OCI-LY3 (cell line): ENCODE data around the gene TMEM100.

Experiments used
- H2AFZ ChIP-seq: fragments of 200-600, 300-600 bp; shearing (Covaris generic); 2 replicates; pipeline ENCODE4 v1.6.0; 2014; ENCODE audit warnings: antibody characterized with exemption, low read depth, low read length
- H3K27ac ChIP-seq: fragments of 200-600, 300-600 bp; sonication (generic); 2 replicates; pipeline ENCODE4 v1.5.1; 2014; ENCODE audit warnings: mild to moderate bottlenecking, low read length, moderate library complexity, mixed read lengths
- H3K27me3 ChIP-seq: fragments of 200-600, 300-600 bp; sonication (generic); 2 replicates; pipeline ENCODE4 v1.6.1; 2014; ENCODE audit warnings: low read depth, low read length, mixed read lengths
- H3K36me3 ChIP-seq: fragments of 200-600, 300-600 bp; sonication (generic); replicated peaks from 2 replicates; pipeline ENCODE3; 2014; ENCODE audit warnings: low read depth, low read length, mixed read lengths
- H3K4me1 ChIP-seq: fragments of 300-600, 200-600 bp; sonication (generic); 2 replicates; pipeline ENCODE4 v1.6.1; 2014; ENCODE audit warnings: low read length, mixed read lengths
- H3K4me2 ChIP-seq: fragments of 200-600, 300-600 bp; sonication (generic); 2 replicates; pipeline ENCODE4 v1.6.1; 2014; ENCODE audit warnings: low read length, mixed read lengths
- H3K4me3 ChIP-seq: fragments of 300-600, 200-600 bp; sonication (generic); 2 replicates; pipeline ENCODE4 v1.5.1; 2014; ENCODE audit warnings: antibody characterized with exemption, mild to moderate bottlenecking, low read length, moderate library complexity
- H3K79me2 ChIP-seq: fragments of 300-600, 200-600 bp; shearing (Covaris generic); 2 replicates; pipeline ENCODE4 v1.6.1; 2014; ENCODE audit warnings: mild to moderate bottlenecking, low read length, mixed read lengths
- H3K9ac ChIP-seq: fragments of 300-600, 200-600 bp; shearing (Covaris generic); 2 replicates; pipeline ENCODE4 v1.6.0; 2014; ENCODE audit warnings: mild to moderate bottlenecking, low read length, moderate library complexity
- H3K9me3 ChIP-seq: fragments of 200-600, 300-600 bp; shearing (Covaris generic); 2 replicates; pipeline ENCODE4 v1.6.1; 2014; ENCODE audit warnings: low read length, mixed read lengths; ENCODE audit not compliant: insufficient read depth
- H4K20me1 ChIP-seq: fragments of 200-600, 300-600 bp; sonication (generic); 2 replicates; pipeline ENCODE4 v1.6.1; 2016; ENCODE audit warnings: low read length, mixed read lengths; ENCODE audit not compliant: insufficient read depth
- CTCF ChIP-seq: fragments of 200-600, 300-600 bp; sonication (generic); IDR thresholded peaks from 2 replicates; pipeline ENCODE4 v1.5.1; 2014; ENCODE audit warnings: antibody characterized with exemption, low read length, low read depth
- EZH2phosphoT487 ChIP-seq: fragments of 200-600 bp; shearing (Covaris generic); IDR thresholded peaks from 2 replicates; pipeline ENCODE4 v1.6.1; 2018; ENCODE audit warnings: antibody characterized with exemption, mixed run types, low read depth

Gene TMEM100

GRCh38 chr17:55722742-55723487 is at the start of gene TMEM100:
Gene TMEM100, minus strand, starts transcription at chr17:55722864. Its CDS starts 1,794 bp downstream, at chr17:55721070.
- no peak within 1 kb of the TSS for H3K4me2 ChIP-seq
- H3K79me2 ChIP-seq, result no peaks in the 10 kb centered on the region
- no peak within 1 kb of the TSS for H3K27ac ChIP-seq
- peaks cover 6% of the 10 kb centered on the region for H3K4me1 ChIP-seq
- no peak within 1 kb of the TSS for H2AFZ ChIP-seq
- no peaks in the 10 kb centered on the region for H3K9me3 ChIP-seq
- TF ChIP-seq CTCF (no peak), EZH2phosphoT487 (no peak)
- H4K20me1 ChIP-seq, result no peaks in the 10 kb centered on the region
- no peaks in the 10 kb centered on the region for H3K36me3 ChIP-seq
- no peak within 1 kb of the TSS for H3K9ac ChIP-seq
- no peak within 1 kb of the TSS for H3K4me3 ChIP-seq
- H3K27me3 ChIP-seq, result peaks cover 82% of the 10 kb centered on the region

- no peaks in the 10 kb centered on the region for H3K27me3 ChIP-seq
- H3K79me2 ChIP-seq, result no peaks in the 10 kb centered on the region
- TF ChIP-seq EZH2phosphoT487 (no peak), CTCF (peak; percentile 17; the same call in 1 of the 2 replicates)
- H3K9me3 ChIP-seq, result no peaks in the 10 kb centered on the region
- H3K4me2 ChIP-seq, result no peak overlapping the region
- H3K27ac ChIP-seq, result no peak overlapping the region
- no peaks in the 10 kb centered on the region for H4K20me1 ChIP-seq
- no peaks in the 10 kb centered on the region for H3K4me1 ChIP-seq
- H2AFZ ChIP-seq, result no peak overlapping the region
- no peaks in the 10 kb centered on the region for H3K36me3 ChIP-seq
- H3K9ac ChIP-seq, result no peak overlapping the region
- no peak overlapping the region for H3K4me3 ChIP-seq
These were observed 49.4 kb upstream of the TMEM100 start for GRCh38 chr17:55772086-55772485.

- no peaks in the 10 kb centered on the region for H3K4me1 ChIP-seq
- TF ChIP-seq EZH2phosphoT487, result no peak
- TF ChIP-seq CTCF, result peak; percentile 75
- no peaks in the 10 kb centered on the region for H3K9me3 ChIP-seq
- H3K36me3 ChIP-seq, result no peaks in the 10 kb centered on the region
- no peak overlapping the region for H3K27ac ChIP-seq
- H4K20me1 ChIP-seq, result no peaks in the 10 kb centered on the region
- H3K79me2 ChIP-seq, result no peaks in the 10 kb centered on the region
- H3K27me3 ChIP-seq, result no peaks in the 10 kb centered on the region
- no peak overlapping the region for H2AFZ ChIP-seq
- no peak overlapping the region for H3K9ac ChIP-seq
- no peak overlapping the region for H3K4me3 ChIP-seq
- no peak overlapping the region for H3K4me2 ChIP-seq
These were observed 47.7 kb upstream of the TMEM100 start for GRCh38 chr17:55770196-55770870.

GRCh38 chr17:55769625-55770000 is 46.9 kb upstream of the TMEM100 start:
- Histone ChIP-seq H2AFZ (no peak overlapping the region), H4K20me1 (no peaks in the 10 kb centered on the region), H3K27me3 (no peaks in the 10 kb centered on the region), H3K4me2 (no peak overlapping the region), H3K9me3 (no peaks in the 10 kb centered on the region), H3K4me1 (no peaks in the 10 kb centered on the region), H3K9ac (no peak overlapping the region), H3K79me2 (no peaks in the 10 kb centered on the region), H3K27ac (no peak overlapping the region), H3K36me3 (no peaks in the 10 kb centered on the region), H3K4me3 (no peak overlapping the region)
- TF ChIP-seq CTCF (no peak), EZH2phosphoT487 (no peak)
